Tibial nerve (tissue), 4 donors: Measurements from ENCODE around the gene MBP. TPM values are rescaled to one million over a fixed set of nuclear protein-coding genes. Genes with fewer than 3 reads are reported as not detected.

Experiments used
- DNase-seq, 2 donors: peaks; one replicate each; pipeline ENCODE4 v3.0.0-alpha.2; 2019; ENCODE audit warnings: low spot score in 2 of 2
- H3K27ac ChIP-seq, 4 donors: fragments of 200-600 bp; sonication (generic) in 3 of 4; one replicate each; pipeline ENCODE4 v1.5.1; 2017 to 2019; ENCODE audit warnings: mild to moderate bottlenecking in 1 of 4
- H3K27me3 ChIP-seq, 2 donors: fragments of 200-600 bp; sonication (generic) in 1 of 2; one replicate each; pipeline versions ENCODE4 v1.5.1 to v1.6.0; 2017 to 2019
- H3K36me3 ChIP-seq, 3 donors: fragments of 200-600 bp; sonication (generic); one replicate each; pipeline ENCODE4 v1.5.1; 2018 to 2019
- H3K4me1 ChIP-seq, 4 donors: fragments of 200-600 bp; sonication (generic) in 3 of 4; one replicate each; pipeline ENCODE4 v1.5.1; 2017 to 2019
- H3K4me3 ChIP-seq, 4 donors: fragments of 200-600 bp; sonication (generic) in 3 of 4; one replicate each; pipeline ENCODE4 v1.5.1; 2017 to 2019; ENCODE audit warnings: mild to moderate bottlenecking in 1 of 4, moderate library complexity in 1 of 4
- H3K9me3 ChIP-seq, 4 donors: fragments of 200-600 bp; sonication (generic) in 3 of 4; one replicate each; pipeline ENCODE4 v1.5.1; 2017 to 2019
- CTCF ChIP-seq, 5 experiments: fragments of 200-600 bp in 3 of 5; fragments of 450-650 bp in 2 of 5; sonication (generic) in 3 of 5; IDR thresholded peaks; one replicate each; pipeline ENCODE4 v1.5.1; 2016 to 2019; ENCODE audit warnings: antibody characterized with exemption in 5 of 5, mild to moderate bottlenecking in 3 of 5, moderate library complexity in 2 of 5
- EP300 ChIP-seq, 2 donors: sonication (generic); formaldehyde crosslinking; IDR thresholded peaks; one replicate each; pipeline ENCODE4 v1.6.1; 2017; ENCODE audit warnings: antibody characterized with exemption in 2 of 2, mild to moderate bottlenecking in 1 of 2
- POLR2A ChIP-seq, 2 donors: fragments of 450-650 bp; IDR thresholded peaks; one replicate each; pipeline ENCODE4 v1.6.1; 2017; ENCODE audit warnings: antibody characterized with exemption in 2 of 2, mild to moderate bottlenecking in 2 of 2, moderate library complexity in 2 of 2
- WGBS, 2 donors: methylation state at CpG; one replicate each; pipeline ENCODE4 v1.1.5; 2018; 5-methylcytosine and 5-hydroxymethylcytosine counted together
- total RNA-seq, 4 donors: library from RNA; depleted of rRNA; stranded (reverse); fragments of >200 nt; gene quantifications; one replicate each; pipeline ENCODE4 v1.1.0, GENCODE V29; 2016

MBP gene
- total RNA-seq, 4 donors from 2014 or later = 831 to 1,485 (median 1,405) TPM

- H3K4me3 ChIP-seq = no peak overlapping the region
- WGBS, 2 donors = 52 to 62% methylated on average over 21 to 23 of the region's 25 CpGs
These were observed 18.0 kb downstream of the MBP start for GRCh38 chr18:77114415-77115191.

GRCh38 chr18:77114152-77114414, 18.5 kb downstream of the MBP start:
- no peaks in the 10 kb centered on the region for H3K9me3 ChIP-seq
- no peak overlapping the region for H3K4me3 ChIP-seq
- TF ChIP-seq POLR2A (IDR thresholded peaks at IDR 0.05) (no peak), EP300 (IDR thresholded peaks at IDR 0.05) (no peak), CTCF (IDR thresholded peaks at IDR 0.05) (no peak)
- H3K27me3 ChIP-seq = no peaks in the 10 kb centered on the region
- H3K4me1 ChIP-seq = peaks cover 0 to 25% (median 7%) of the 10 kb centered on the region in 4 donors
- DNase-seq = no peak
- peak overlapping the region; percentile 8 to 81 (median 74) for H3K27ac ChIP-seq
- 70% methylated on average over 2 of the region's 2 CpGs for WGBS, 2 donors
- no peaks in the 10 kb centered on the region for H3K36me3 ChIP-seq

More at GRCh38 chr18:77114415-77115191, 18.0 kb downstream of the MBP start:
- DNase-seq = peak; percentile 56 to 82
- H3K27ac ChIP-seq = peak overlapping the region; percentile 58 to 86 (median 80)
- no peaks in the 10 kb centered on the region for H3K36me3 ChIP-seq
- H3K4me1 ChIP-seq = peaks cover 0 to 20% (median 2%) of the 10 kb centered on the region in 4 donors
- TF ChIP-seq POLR2A (IDR thresholded peaks at IDR 0.05) (no peak), EP300 (IDR thresholded peaks at IDR 0.05) (peak; percentile 95 to 98), CTCF (IDR thresholded peaks at IDR 0.05) (no peak)
- no peaks in the 10 kb centered on the region for H3K9me3 ChIP-seq
- H3K27me3 ChIP-seq = no peaks in the 10 kb centered on the region

- WGBS, 2 donors = 79 to 88% methylated on average over 15 of the region's 15 CpGs
- DNase-seq = no peak
These were observed 19.0 kb downstream of the MBP start for GRCh38 chr18:77113361-77114151.

GRCh38 chr18:77112747-77113092, 19.9 kb downstream of the MBP start:
- 93 to 94% methylated on average over 7 of the region's 7 CpGs for WGBS, 2 donors
- Histone ChIP-seq H3K9me3 (no peaks in the 10 kb centered on the region), H3K4me3 (no peak overlapping the region), H3K27me3 (no peaks in the 10 kb centered on the region), H3K4me1 (peaks cover 0 to 39% (median 19%) of the 10 kb centered on the region in 4 donors), H3K27ac (peak overlapping the region in 2 of 4 donors; percentile 70 to 81), H3K36me3 (no peaks in the 10 kb centered on the region)
- DNase-seq = no peak
- no peak for TF ChIP-seq EP300 (IDR thresholded peaks at IDR 0.05)
- TF ChIP-seq POLR2A (IDR thresholded peaks at IDR 0.05) = no peak
- no peak for TF ChIP-seq CTCF (IDR thresholded peaks at IDR 0.05)

More at GRCh38 chr18:77113361-77114151, 19.0 kb downstream of the MBP start:
- peaks cover 0 to 30% (median 12%) of the 10 kb centered on the region in 4 donors for H3K4me1 ChIP-seq
- no peak overlapping the region for H3K4me3 ChIP-seq
- H3K27ac ChIP-seq = peak overlapping the region in 3 of 4 donors; percentile 8 to 81 (median 70)
- H3K9me3 ChIP-seq = no peaks in the 10 kb centered on the region
- H3K36me3 ChIP-seq = no peaks in the 10 kb centered on the region
- TF ChIP-seq CTCF (IDR thresholded peaks at IDR 0.05) (no peak), EP300 (IDR thresholded peaks at IDR 0.05) (no peak), POLR2A (IDR thresholded peaks at IDR 0.05) (no peak)
- H3K27me3 ChIP-seq = no peaks in the 10 kb centered on the region
